Stimulated activated CD4-positive, alpha-beta T cell treated with anti-CD3 and anti-CD28 coated beads, TNF-alpha, amount 100 ng/mL, for 48 hours (primary cell): ENCODE data around the gene ST8SIA1.
"Not testable (repeated sequence)": the region's sequence is repeated elsewhere in the genome, so short reads cannot be mapped to it uniquely, and the experiment has no call there.

ENCODE experiments used
- DNase-seq, 3 donors: peaks; one replicate each; pipeline ENCODE4 v3.0.0-alpha.2; 2020; ENCODE audit warnings: low read depth in 3 of 3

The ST8SIA1 gene, protein sequence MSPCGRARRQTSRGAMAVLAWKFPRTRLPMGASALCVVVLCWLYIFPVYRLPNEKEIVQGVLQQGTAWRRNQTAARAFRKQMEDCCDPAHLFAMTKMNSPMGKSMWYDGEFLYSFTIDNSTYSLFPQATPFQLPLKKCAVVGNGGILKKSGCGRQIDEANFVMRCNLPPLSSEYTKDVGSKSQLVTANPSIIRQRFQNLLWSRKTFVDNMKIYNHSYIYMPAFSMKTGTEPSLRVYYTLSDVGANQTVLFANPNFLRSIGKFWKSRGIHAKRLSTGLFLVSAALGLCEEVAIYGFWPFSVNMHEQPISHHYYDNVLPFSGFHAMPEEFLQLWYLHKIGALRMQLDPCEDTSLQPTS

GRCh38 chr12:22334410-22335100 lies at the start of gene ST8SIA1:
TSS of gene ST8SIA1 (minus strand) at chr12:22334707. CDS start at chr12:22334232, 475 bp downstream.
- peak in 1 of 3 donors; percentile 20 for DNase-seq

GRCh38 chr12:22380031-22380430 lies 45.5 kb upstream of the ST8SIA1 start:
- DNase-seq: no peak

DNA sequence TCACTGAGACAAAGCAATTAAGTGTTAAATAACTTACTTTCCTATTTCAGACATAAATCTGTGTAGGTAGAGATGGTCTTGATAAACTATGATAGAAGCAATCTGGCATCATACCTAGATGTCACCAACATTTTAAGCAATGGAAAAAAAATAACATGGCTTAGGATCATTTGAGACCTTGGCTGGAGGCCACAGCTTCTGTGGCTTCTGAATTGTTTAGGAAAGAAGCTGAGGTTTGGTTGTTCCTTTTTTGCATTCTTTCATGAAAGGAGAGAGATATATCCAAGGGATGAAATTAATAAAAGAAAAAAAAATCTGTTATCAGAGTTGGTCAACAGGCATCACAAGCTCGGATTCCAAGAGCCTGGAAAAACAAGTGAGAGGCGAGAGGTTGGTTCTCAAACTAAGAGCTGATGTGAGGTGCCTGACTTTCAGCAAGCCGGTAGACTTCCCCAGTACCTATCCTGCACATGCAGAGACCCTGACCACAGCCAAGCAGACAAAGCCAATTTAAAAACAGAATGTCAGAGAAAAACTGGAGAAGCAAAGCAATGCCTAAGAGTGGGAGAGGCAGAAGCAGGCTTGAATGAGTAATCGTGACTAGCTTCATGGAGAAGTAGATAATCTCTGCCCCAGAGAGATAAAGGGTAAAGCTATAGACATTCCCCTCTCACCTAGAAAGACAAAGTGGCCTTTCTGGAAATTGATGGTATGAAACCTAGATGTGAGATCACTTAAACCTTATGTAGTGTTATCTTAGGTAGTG lies 43.4 kb upstream of the ST8SIA1 start:
- DNase-seq: no peak

DNA sequence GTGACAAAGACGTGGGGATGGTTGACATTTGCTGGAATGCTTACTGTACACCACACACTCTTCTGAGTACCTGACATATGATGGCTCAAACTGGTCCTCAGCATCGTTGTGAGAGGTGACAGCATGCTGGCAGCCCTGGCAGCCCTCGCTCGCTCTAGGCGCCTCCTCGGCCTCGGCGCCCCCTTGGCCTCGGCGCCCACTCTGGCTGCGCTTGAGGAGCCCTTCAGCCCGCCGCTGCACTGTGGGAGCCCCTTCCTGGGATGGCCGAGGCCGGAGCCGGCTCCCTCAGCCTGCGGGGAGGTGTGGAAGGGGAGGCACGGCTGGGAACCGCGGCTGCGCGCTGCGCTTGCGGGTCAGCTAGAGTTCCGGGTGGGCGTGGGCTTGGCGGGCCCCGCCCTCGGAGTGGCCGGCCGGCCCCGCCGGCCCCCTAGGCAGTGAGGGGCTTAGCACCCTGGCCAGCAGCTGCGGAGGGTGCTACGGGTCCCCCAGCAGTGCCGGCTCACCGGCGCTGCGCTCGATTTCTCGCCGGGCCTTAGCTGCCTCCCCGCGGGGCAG lies 42.2 kb upstream of the ST8SIA1 start:
- DNase-seq: not testable (repeated sequence)

DNA sequence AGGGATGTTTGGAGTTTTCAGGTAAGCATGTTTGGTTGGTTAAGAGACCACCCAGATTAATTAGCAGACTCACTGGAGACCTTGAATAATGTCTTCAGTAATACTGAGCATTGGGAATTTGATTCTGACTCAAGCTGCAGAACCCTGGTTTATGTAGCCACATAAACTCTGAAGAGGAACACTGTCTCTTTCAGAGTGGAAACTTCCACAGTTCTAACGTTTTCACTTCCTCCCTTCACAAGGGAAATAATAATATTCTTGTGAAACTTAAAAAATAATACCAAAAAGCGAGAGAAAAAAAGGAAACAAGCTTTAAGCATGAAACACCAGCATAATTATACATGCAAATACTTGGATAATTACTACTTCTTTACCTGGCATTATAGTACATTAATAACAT lies 40.0 kb upstream of the ST8SIA1 start:
- DNase-seq: no peak

DNA sequence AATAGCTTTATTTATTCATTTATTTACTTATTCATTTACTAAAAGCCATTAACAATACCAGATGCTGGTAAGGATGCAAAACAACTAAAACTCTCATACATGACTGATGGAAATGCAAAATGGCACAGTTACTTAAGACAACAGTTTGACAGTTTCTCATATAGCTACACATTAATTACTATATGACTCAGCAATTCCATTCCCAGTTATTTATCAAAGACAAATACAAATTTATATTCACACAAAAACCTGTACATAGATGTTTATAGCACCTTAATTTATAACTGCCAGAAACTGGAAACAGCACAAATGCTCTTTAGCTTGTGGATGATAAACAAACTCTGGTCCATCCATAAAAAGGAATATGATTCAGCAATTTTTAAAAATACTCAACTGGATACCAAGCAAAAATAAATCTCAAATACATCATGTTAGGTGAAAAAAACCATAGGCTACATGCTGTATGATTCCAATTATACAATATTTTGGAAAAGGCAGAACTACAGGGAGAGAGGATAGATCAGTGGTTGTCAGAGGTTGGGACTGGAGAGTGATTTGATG lies 37.9 kb upstream of the ST8SIA1 start:
- no peak for DNase-seq

DNA sequence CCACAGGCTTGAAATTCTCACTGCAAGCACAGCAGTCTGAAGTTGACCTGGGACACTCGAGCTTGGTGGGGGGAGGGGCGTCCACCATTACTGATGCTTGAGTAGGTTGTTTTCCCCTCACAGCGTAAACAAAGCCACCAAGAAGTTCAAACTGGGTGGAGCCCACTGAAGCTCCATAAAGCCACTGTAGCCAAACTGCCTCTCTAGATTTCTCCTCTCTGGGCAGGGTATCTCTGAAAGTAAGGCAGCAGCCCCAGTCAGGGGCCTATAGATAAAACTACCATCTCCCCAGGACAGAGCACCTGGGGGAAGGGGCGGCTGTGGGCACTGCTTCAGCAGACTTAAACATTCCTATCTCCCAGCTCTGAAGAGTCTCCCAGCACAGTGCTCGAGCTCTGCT lies 31.7 kb upstream of the ST8SIA1 start:
- DNase-seq: no peak

DNA sequence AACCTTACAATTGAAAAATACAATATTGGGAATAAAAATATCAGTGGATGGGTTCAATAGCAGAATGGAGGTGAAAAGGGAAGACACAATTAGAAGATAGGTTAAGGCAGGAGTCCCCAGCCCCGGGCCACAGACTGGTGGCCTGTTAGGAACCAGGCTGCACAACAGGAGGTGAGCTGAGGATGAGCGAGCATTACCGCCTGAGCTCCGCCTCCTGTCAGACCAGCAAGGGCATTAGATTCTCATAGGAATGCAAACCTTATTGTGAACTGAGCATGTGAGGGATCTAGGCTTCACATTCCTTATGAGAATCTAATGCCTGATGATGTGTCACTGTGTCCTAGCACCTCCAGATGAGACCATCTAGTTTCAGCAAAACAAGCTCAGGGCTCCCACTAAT lies 27.3 kb upstream of the ST8SIA1 start:
- DNase-seq: no peak

DNA sequence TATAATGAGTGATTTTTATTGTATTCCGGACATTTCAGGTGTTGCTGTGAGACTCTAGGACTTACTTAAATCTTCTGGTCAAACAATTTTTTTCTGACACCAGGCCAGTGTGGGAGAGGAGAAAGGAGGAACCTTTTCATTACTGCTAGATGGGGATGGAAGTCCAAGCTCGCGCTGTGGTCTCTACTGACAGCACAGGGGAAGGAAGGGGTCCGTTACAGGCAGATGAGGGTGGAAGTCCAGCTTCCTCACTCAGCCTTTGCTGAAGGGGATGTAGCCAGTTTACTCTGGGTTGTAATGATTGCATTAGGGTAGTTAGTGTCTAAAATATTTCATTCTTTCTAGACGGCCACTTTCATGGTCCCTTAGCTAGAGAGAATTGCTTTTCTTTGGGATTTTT lies 26.3 kb upstream of the ST8SIA1 start:
- no peak for DNase-seq

DNA sequence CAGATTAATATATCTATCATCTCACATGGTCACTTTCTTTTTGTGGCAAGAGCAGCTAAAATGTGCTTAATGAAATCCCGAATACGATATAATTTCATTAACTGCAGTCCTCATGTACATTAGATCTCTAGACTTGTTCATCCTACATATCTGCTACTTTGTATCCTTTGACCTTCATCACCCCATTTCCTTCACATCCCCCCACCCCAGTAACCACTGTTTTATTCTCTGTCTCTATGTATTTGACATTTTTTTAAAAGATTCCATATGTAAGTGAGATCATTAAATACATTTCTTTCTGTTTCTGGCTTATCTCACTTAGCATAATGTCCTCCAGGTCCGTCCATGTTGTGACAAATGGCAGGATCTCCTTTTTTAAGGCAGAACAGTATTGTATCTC lies 23.0 kb upstream of the ST8SIA1 start:
- DNase-seq: no peak

GRCh38 chr12:22356231-22356630 lies 21.7 kb upstream of the ST8SIA1 start:
- DNase-seq: no peak

DNA sequence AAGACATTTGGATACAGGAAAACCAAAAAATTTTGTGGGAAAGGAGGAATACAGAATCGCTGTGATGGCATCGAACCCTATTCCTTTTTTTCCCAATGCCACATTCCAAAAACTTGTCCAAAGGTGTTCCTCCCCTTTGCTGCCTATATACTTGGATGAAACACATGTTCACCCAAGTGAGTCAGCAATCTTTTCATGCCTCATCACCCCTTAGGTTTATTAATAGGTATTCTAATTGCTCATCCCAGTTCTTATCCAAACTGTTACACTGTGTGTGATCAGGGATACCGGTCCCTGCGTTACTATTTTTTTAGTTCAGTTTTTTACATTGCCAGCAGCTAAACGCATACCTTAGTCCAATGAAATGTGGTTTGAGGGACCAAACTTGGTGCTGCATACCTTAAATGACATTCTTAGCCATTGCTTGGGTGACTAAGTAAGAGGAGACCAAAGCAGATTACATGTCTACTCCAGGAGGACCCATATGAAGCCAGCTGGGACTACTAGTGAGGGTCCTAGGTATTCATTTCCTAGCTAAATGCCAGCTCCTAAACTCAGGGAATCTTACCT lies 20.6 kb upstream of the ST8SIA1 start:
- DNase-seq: no peak

GRCh38 chr12:22353615-22354325 lies 19.3 kb upstream of the ST8SIA1 start:
- no peak for DNase-seq

DNA sequence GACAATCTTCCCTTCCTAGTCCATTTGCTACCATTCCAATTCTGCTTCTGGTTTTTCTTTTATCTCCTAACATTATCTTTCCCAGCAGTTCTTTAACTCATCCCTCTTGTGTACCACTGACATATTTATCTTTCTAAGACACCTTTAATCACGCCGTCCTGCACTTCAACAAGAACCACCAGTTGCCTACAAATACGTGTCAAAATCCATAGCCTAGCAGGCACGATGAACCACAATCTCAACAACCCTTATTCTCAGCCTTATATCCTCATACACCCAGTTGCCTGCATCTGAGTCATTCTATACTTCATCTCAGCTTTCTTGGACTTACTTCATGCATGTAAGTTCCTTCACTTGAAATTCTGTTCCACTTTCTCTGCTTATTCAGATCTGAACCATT lies 16.4 kb upstream of the ST8SIA1 start:
- no peak for DNase-seq

DNA sequence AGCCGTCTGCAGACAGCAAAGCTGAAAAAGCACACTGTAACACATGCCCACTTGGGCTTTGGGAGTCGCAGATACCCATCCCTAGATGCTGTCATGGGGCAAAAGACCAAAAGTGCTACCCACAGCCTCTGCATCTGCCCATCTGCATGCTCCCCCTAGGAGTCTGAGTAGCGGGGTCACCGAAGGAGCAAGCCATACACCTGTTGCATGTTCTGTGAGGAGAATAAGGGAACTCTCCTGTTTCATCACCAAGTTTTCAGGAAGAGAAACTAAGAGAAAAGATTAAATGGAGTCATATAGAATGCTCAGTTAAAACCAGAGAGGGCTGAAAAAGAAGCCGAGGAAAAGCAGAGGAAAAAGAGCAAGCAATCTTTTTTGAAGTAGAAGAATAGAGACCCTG lies 13.7 kb upstream of the ST8SIA1 start:
- no peak for DNase-seq

DNA sequence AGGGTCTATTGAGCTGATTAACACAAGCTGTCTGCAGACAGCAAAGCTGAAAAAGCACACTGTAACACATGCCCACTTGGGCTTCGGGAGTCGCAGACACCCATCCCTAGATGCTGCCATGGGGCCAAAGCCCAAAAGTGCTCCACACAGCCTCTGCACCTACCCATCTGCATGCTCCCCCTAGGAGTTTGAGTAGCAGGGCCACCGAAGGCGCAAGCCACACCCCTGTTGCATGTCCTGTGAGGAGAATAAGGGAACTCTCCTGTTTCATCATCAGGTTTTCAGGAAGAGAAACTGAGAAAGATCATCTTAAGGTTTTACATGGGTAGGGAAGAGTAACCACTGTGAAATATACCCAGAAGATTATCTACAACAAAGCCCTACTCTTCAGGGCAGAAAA lies 5.6 kb upstream of the ST8SIA1 start:
- no peak for DNase-seq

DNA sequence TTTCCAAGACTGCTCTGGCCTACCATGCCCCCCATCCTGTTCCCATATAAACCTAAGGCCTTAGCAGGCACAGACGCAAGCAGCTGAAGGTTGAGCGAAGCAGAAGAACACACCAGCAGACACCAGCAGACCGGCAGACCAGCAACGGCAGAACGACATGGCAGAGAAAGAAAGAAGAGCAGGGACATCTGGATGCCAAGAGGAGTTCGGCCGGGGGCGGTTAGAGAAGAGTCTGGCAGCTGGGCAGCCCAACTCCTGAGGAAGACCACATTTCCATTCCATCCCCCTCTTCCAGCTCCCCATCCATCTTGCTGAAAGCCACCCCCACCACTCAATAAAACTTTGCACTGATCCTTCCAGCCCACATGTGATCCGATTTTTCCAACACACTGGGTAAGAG lies 5.2 kb upstream of the ST8SIA1 start:
- DNase-seq: no peak

DNA sequence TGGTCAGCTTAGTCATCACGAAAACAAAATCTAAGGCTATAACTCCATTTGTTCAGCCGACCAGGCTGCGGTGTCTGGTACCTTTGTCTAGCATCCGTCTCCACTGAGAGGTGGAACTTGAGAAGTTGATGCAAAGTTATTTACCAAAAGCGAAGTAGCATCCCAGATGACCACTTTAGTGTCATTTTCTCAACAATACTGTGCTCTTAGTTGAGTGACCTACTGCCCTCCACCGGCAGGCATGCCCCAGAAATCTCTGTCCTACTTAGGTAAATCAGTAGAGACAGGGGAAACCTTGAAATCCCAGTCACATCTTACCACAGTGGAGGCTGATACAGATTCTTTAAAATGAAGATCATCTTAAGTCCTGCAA lies 1.3 kb upstream of the ST8SIA1 start:
- DNase-seq: no peak

- no peak for DNase-seq
These were observed 646 bp downstream of the ST8SIA1 start for GRCh38 chr12:22333713-22334409.

DNA sequence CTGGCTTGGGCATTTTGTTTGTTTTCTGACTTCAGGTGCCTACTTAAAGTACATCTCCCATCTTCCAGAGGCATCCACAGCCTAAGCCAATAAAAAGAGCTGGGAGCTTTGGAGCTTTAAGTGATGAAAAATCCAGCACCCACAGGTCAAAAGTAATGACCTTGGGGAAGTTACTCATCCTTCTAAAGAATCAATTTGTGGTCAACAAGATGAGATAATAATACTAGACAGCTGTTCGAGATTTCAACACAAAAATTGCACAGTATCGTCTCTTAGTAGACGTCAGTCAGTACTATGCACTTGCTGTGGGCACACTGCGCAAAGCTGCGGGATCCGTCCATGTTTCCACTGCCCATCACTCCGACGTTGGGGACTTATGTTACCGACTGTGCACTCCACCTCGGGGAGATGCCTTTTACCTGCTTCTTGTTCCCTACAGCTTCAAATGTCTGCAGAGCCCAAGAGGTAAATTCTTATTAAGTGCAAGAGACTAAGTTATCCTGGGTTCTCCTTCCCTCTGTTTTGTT lies 1.3 kb downstream of the ST8SIA1 start:
- no peak for DNase-seq
